Hepatocyte (in vitro differentiated cells): ENCODE measurements around the gene CPLANE2. TPM values are rescaled to one million over a fixed set of nuclear protein-coding genes. Genes with fewer than 3 reads are reported as not detected.

ENCODE experiments used
- DNase-seq: peaks from one replicate; pipeline ENCODE4 v3.0.0-alpha.2; 2016; ENCODE audit warnings: low spot score
- H2AFZ ChIP-seq: fragments of 200-600 bp; sonication (generic); 2 replicates; pipeline ENCODE4 v1.6.0; 2016; ENCODE audit warnings: antibody characterized with exemption, mild to moderate bottlenecking
- H3K27ac ChIP-seq: fragments of 200-600 bp; sonication (generic); 2 replicates; pipeline ENCODE4 v1.5.1; 2016; ENCODE audit warnings: mild to moderate bottlenecking
- H3K27me3 ChIP-seq: fragments of 200-600 bp; sonication (generic); 2 replicates; pipeline ENCODE4 v1.6.1; 2016
- H3K36me3 ChIP-seq: fragments of 200-600 bp; sonication (generic); replicated peaks from 2 replicates; pipeline ENCODE4 v1.5.1; 2016; ENCODE audit warnings: low read depth; ENCODE audit not compliant: insufficient read depth
- H3K4me1 ChIP-seq: fragments of 200-600 bp; sonication (generic); 2 replicates; pipeline ENCODE4 v1.5.1; 2016; ENCODE audit warnings: mild to moderate bottlenecking, moderate library complexity; ENCODE audit not compliant: insufficient read depth
- H3K4me2 ChIP-seq: fragments of 200-600 bp; sonication (generic); 2 replicates; pipeline ENCODE4 v1.6.0; 2016
- H3K4me3 ChIP-seq: fragments of 200-600 bp; sonication (generic); 2 replicates; pipeline ENCODE4 v1.5.1; 2016; ENCODE audit warnings: mild to moderate bottlenecking
- H3K79me2 ChIP-seq: fragments of 200-600 bp; sonication (generic); 2 replicates; pipeline ENCODE4 v1.6.0; 2017; ENCODE audit warnings: mild to moderate bottlenecking
- H3K9me2 ChIP-seq: fragments of 200-600 bp; sonication (generic); replicated peaks from 2 replicates; pipeline ENCODE4 v1.6.0; 2017; ENCODE audit warnings: mild to moderate bottlenecking; ENCODE audit not compliant: insufficient read depth
- H3K9me3 ChIP-seq: fragments of 200-600 bp; sonication (generic); 2 replicates; pipeline ENCODE4 v1.5.1; 2016; ENCODE audit warnings: low read depth, mild to moderate bottlenecking
- H4K20me1 ChIP-seq: fragments of 200-600 bp; sonication (generic); 2 replicates; pipeline ENCODE4 v1.6.0; 2016; ENCODE audit warnings: mild to moderate bottlenecking; ENCODE audit not compliant: insufficient read depth, poor library complexity, severe bottlenecking
- CTCF ChIP-seq: fragments of 200-600 bp; sonication (generic); IDR thresholded peaks from 2 replicates; pipeline ENCODE4 v1.5.1; 2016; ENCODE audit warnings: antibody characterized with exemption, mild to moderate bottlenecking; ENCODE audit not compliant: poor library complexity
- EZH2 ChIP-seq: fragments of 200-600 bp; sonication (generic); IDR thresholded peaks from 2 replicates; pipeline ENCODE4 v1.6.1; 2016; ENCODE audit warnings: antibody characterized with exemption, mild to moderate bottlenecking, borderline replicate concordance
- EZH2phosphoT487 ChIP-seq: fragments of 200-600 bp; sonication (generic); IDR thresholded peaks from one replicate; pipeline ENCODE4 v1.6.1; 2018; ENCODE audit warnings: antibody characterized with exemption, mild to moderate bottlenecking, low read depth, moderate library complexity; ENCODE audit not compliant: unreplicated experiment, severe bottlenecking
- WGBS: methylation state at CpG from one replicate; pipeline ENCODE4 v1.1.6; 2016; ENCODE audit warnings: low lambda C conversion rate; ENCODE audit errors: missing lambda C conversion rate; 5-methylcytosine and 5-hydroxymethylcytosine counted together
- polyA plus RNA-seq: library from polyadenylated mRNA; unstranded; fragments of >200 nt; fragmentation: Nextera tagmentation; extraction: Ambion mirVana; gene quantifications from 2 replicates; pipeline ENCODE4 v1.2.1, GENCODE V29; 2016
- total RNA-seq: library from RNA; depleted of rRNA; stranded (reverse); fragments of >200 nt; gene quantifications from 2 replicates; pipeline ENCODE4 v1.2.3, GENCODE V29; 2014

CPLANE2 gene
- total and polyA plus RNA-seq, 2 experiments from 2014 or later = 5.4 to 6.6 TPM

- Histone ChIP-seq H4K20me1 (no peaks in the 10 kb centered on the region), H3K4me2 (peak overlapping the region; percentile 74), H3K9me3 (no peaks in the 10 kb centered on the region), H3K9me2 (no peaks in the 10 kb centered on the region), H3K36me3 (no peaks in the 10 kb centered on the region), H3K4me3 (no peak overlapping the region), H2AFZ (no peak overlapping the region), H3K27ac (no peak overlapping the region), H3K79me2 (peaks cover 18% of the 10 kb centered on the region), H3K27me3 (no peaks in the 10 kb centered on the region), H3K4me1 (peaks cover 26% of the 10 kb centered on the region)
- WGBS = 71% methylated on average over 3 of the region's 3 CpGs
- no peak for DNase-seq
- TF ChIP-seq EZH2phosphoT487 (no peak), EZH2 (no peak), CTCF (no peak)
Observed at GRCh38 chr1:16213013-16213412, 24.0 kb downstream of the CPLANE2 start.

- H3K4me3 ChIP-seq = no peak within 1 kb of the TSS
- H3K4me1 ChIP-seq = peaks cover 32% of the 10 kb centered on the region
- no peak within 1 kb of the TSS for H3K27ac ChIP-seq
- no peaks in the 10 kb centered on the region for H3K36me3 ChIP-seq
- DNase-seq = peak; percentile 66
- H3K9me3 ChIP-seq = no peaks in the 10 kb centered on the region
- TF ChIP-seq CTCF (no peak), EZH2phosphoT487 (no peak), EZH2 (no peak)
- H4K20me1 ChIP-seq = no peaks in the 10 kb centered on the region
- 34% methylated on average over 14 of the region's 14 CpGs for WGBS
- peaks cover 18% of the 10 kb centered on the region for H3K79me2 ChIP-seq
- H3K9me2 ChIP-seq = no peaks in the 10 kb centered on the region
- peak within 1 kb of the TSS; percentile 31 for H2AFZ ChIP-seq
- H3K27me3 ChIP-seq = no peaks in the 10 kb centered on the region
- H3K4me2 ChIP-seq = peak within 1 kb of the TSS; percentile 74
Observed at GRCh38 chr1:16212251-16212961, 24.6 kb downstream of the CPLANE2 start, which contains the start of gene ARHGEF19. Gene ARHGEF19, minus strand, starts transcription at chr1:16212652. Its CDS starts 3,598 bp downstream, at chr1:16209054.

GRCh38 chr1:16211824-16212223, 25.2 kb downstream of the CPLANE2 start:
- no peak for DNase-seq
- 91% methylated on average over 6 of the region's 6 CpGs for WGBS
- no peaks in the 10 kb centered on the region for H4K20me1 ChIP-seq
- no peak overlapping the region for H3K27ac ChIP-seq
- H3K9me2 ChIP-seq = no peaks in the 10 kb centered on the region
- peak overlapping the region; percentile 31 for H2AFZ ChIP-seq
- no peaks in the 10 kb centered on the region for H3K36me3 ChIP-seq
- H3K27me3 ChIP-seq = no peaks in the 10 kb centered on the region
- peaks cover 36% of the 10 kb centered on the region for H3K4me1 ChIP-seq
- TF ChIP-seq EZH2 (no peak), EZH2phosphoT487 (no peak), CTCF (no peak)
- H3K9me3 ChIP-seq = no peaks in the 10 kb centered on the region
- no peak overlapping the region for H3K4me3 ChIP-seq
- peak overlapping the region; percentile 74 for H3K4me2 ChIP-seq
- peaks cover 18% of the 10 kb centered on the region for H3K79me2 ChIP-seq
